K562 (cell line): Measurements from ENCODE around the gene SLC26A2. TPM values are rescaled to one million over a fixed set of nuclear protein-coding genes. Genes with fewer than 3 reads are reported as not detected.

Source experiments
- ATAC-seq: fragments of 200-7000 bp; cut with Tn5 transposase; 3 replicates; pipeline ENCODE4 v1.9.1; 2020; ENCODE audit warnings: moderate library complexity
- BruUV-seq: library from RNA; stranded (reverse); fragments of 400-500 nt; replicated peaks from 2 replicates; lab custom pipeline; 2021; lab: Mats Ljungman, UMichigan
- CTCF ChIA-PET: fragments of 300-600 bp; formaldehyde crosslinking; extraction: SDS; loops from one replicate; lab custom pipeline; 2021; ENCODE audit warnings: low intra/inter-chr PET ratio; lab: Yijun Ruan, JAX
- POLR2A ChIA-PET: fragments of 300-600, 350-650 bp; sonication (Branson Sonifier 250); formaldehyde crosslinking; extraction: SDS; loops from one replicate; lab custom pipeline; 2021; ENCODE audit warnings: antibody characterized with exemption, inconsistent platforms; lab: Yijun Ruan, JAX
- DNase-seq, 4 experiments: peaks; one replicate each; pipeline versions ENCODE4 v3.0.0 to v3.0.0-alpha.2; 2011 to 2018; ENCODE audit warnings: low spot score in 3 of 4, mixed read lengths in 3 of 4; ENCODE audit errors: extremely low read depth in 1 of 4
- FAIRE-seq: peaks from 2 replicates; lab custom pipeline; 2011; peaks lifted over from hg19 to GRCh38; lab: Jason Lieb, UNC
- H2AFZ ChIP-seq: 2 replicates; pipeline ENCODE4 v1.6.0; 2011; ENCODE audit warnings: low read depth, low read length, control low read depth, inconsistent platforms
- H3K27ac ChIP-seq: fragments of 200-600 bp; 3 replicates; pipeline ENCODE4 v1.8.0; 2011; ENCODE audit warnings: low read depth, mild to moderate bottlenecking, control low read depth, inconsistent platforms, low read length, moderate library complexity, mixed read lengths; ENCODE audit errors: extremely low read depth
- H3K27me3 ChIP-seq, 2 experiments: fragments of 300-600 bp in 1 of 2; 2 replicates in 1 of 2; 3 replicates in 1 of 2; pipeline versions ENCODE4 v1.6.0 to v1.8.0; 2011; ENCODE audit warnings: inconsistent platforms in 2 of 2, low read length in 2 of 2, mild to moderate bottlenecking in 1 of 2, mixed read lengths in 1 of 2, moderate library complexity in 1 of 2; ENCODE audit not compliant: control insufficient read depth in 2 of 2, insufficient read depth in 2 of 2
- H3K36me3 ChIP-seq: fragments of 300-600 bp; 3 replicates; pipeline ENCODE4 v1.8.0; 2011; ENCODE audit warnings: mild to moderate bottlenecking, low read length, inconsistent platforms; ENCODE audit not compliant: control insufficient read depth, insufficient read depth
- H3K4me1 ChIP-seq, 2 experiments: fragments of 200-600 bp in 1 of 2; replicated peaks in 1 of 2; 2 replicates in 1 of 2; 3 replicates in 1 of 2; pipeline versions ENCODE4 v1.5.1 to v1.8.0; 2011; ENCODE audit warnings: inconsistent platforms in 2 of 2, low read length in 2 of 2, mild to moderate bottlenecking in 1 of 2, mixed read lengths in 1 of 2, moderate library complexity in 1 of 2; ENCODE audit not compliant: control insufficient read depth in 2 of 2, insufficient read depth in 2 of 2
- H3K4me2 ChIP-seq: 2 replicates; pipeline ENCODE4 v1.6.1; 2011; ENCODE audit warnings: low read length, control low read depth, inconsistent platforms, mixed read lengths; ENCODE audit not compliant: insufficient read depth
- H3K4me3 ChIP-seq: fragments of 200-600 bp; sonication (generic), shearing (Covaris generic); 2 replicates; pipeline ENCODE4 v1.5.1; 2016; ENCODE audit warnings: control low read depth, inconsistent platforms
- H3K79me2 ChIP-seq: fragments of 200-600 bp; 3 replicates; pipeline ENCODE4 v1.8.0; 2011; ENCODE audit warnings: low read length, inconsistent platforms; ENCODE audit not compliant: control insufficient read depth, insufficient read depth
- H3K9ac ChIP-seq, 2 experiments: 2 replicates each; pipeline versions ENCODE4 v1.6.0 to v1.6.1; 2011; ENCODE audit warnings: low read depth in 2 of 2, low read length in 2 of 2, control low read depth in 1 of 2, inconsistent platforms in 1 of 2, mild to moderate bottlenecking in 1 of 2, mixed read lengths in 1 of 2; ENCODE audit not compliant: insufficient read depth in 1 of 2
- H3K9me1 ChIP-seq: one replicate; pipeline ENCODE4 v1.6.0; 2011; ENCODE audit warnings: inconsistent platforms, mild to moderate bottlenecking, low read length, moderate library complexity; ENCODE audit not compliant: control insufficient read depth, insufficient read depth
- H3K9me3 ChIP-seq: replicated peaks from 2 replicates; pipeline ENCODE4 v1.5.1; 2011; ENCODE audit warnings: low read depth, low read length, inconsistent platforms; ENCODE audit not compliant: control insufficient read depth, insufficient read depth
- H4K20me1 ChIP-seq: replicated peaks from 2 replicates; pipeline ENCODE4 v1.6.1; 2011; ENCODE audit warnings: low read length, inconsistent platforms, mixed read lengths; ENCODE audit not compliant: control insufficient read depth, insufficient read depth
- DNMT1 ChIP-seq: fragments of 450-650 bp; IDR thresholded peaks from 2 replicates; pipeline ENCODE4 v1.6.1; 2016; ENCODE audit warnings: antibody characterized with exemption, mild to moderate bottlenecking
- PHF21A ChIP-seq: fragments of 450-650 bp; IDR thresholded peaks from 2 replicates; pipeline ENCODE4 v1.6.1; 2017; ENCODE audit warnings: low read depth, borderline replicate concordance
- POLR2H ChIP-seq: IDR thresholded peaks from 2 replicates; pipeline ENCODE4 v1.6.1; 2016; ENCODE audit warnings: missing genetic modification characterization, low read depth, mild to moderate bottlenecking, control low read depth, missing compliant biosample characterization, moderate library complexity
- STAT6 ChIP-seq: sonication (generic); formaldehyde crosslinking; IDR thresholded peaks from 2 replicates; pipeline ENCODE4 v1.8.1; 2023; ENCODE audit warnings: mild to moderate bottlenecking, missing genetic modification reagents
- WGBS: fragments of 100-300 bp; shearing (Covaris generic); methylation state at CpG from one replicate; pipeline ENCODE4 v1.1.6; 2016; ENCODE audit warnings: low coverage, mixed read lengths; ENCODE audit not compliant: insufficient coverage; ENCODE audit errors: missing lambda C conversion rate; 5-methylcytosine and 5-hydroxymethylcytosine counted together
- in situ Hi-C: fragments of 300-500 bp; cut with MboI; formaldehyde crosslinking; loops from 4 replicates; pipeline ENCODE4 v1.15.0; 2018; ENCODE audit warnings: inconsistent platforms, mixed read lengths
- intact Hi-C: fragments of 100-400 bp; cut with micrococcal nuclease; formaldehyde crosslinking; loops from 2 replicates; pipeline ENCODE4 v1.14.2; 2022
- polyA plus RNA-seq, 8 experiments: library from polyadenylated mRNA; depleted of rRNA in 4 of 8; stranded (reverse) in 5 of 8; unstranded in 3 of 8; fragments of >200 nt; fragmentation: Nextera tagmentation in 2 of 8; fragmentation: Illumina TruSeq in 1 of 8; extraction: Ambion mirVana in 2 of 8; extraction: Trizol in 1 of 8; gene quantifications; 2 replicates each; pipeline versions ENCODE4 v1.2.1 to v1.2.3, GENCODE V29; 2011 to 2014; ENCODE audit warnings: inconsistent platforms in 1 of 8, missing spikeins in 1 of 8
- total RNA-seq, 7 experiments: library from RNA; depleted of rRNA in 6 of 7; stranded (reverse); fragments of >200 nt in 6 of 7; fragmentation: Illumina TruSeq in 2 of 7; extraction: Trizol in 2 of 7; gene quantifications; 2 replicates each; pipeline versions ENCODE4 v1.2.1 to v1.2.3, GENCODE V29; 2011 to 2021; ENCODE audit warnings: low replicate concordance in 1 of 7

Gene SLC26A2
- total and polyA plus RNA-seq, 9 of the 15 experiments (the other 6 are each of a cell fraction or from before 2014, with no cell fraction given) = 1.1 to 6.3 (median 3.6) TPM

- Histone ChIP-seq H3K4me3 (no peak within 1 kb of the TSS), H3K79me2 (no peaks in the 10 kb centered on the region), H3K4me1 (peaks cover 25 to 31% of the 10 kb centered on the region in 2 experiments), H3K27me3 (no peaks in the 10 kb centered on the region), H3K9ac (peak within 1 kb of the TSS in 1 of 2 experiments; percentile 31; a peak in 1 of 4 replicates), H2AFZ (peak within 1 kb of the TSS; percentile 71), H4K20me1 (no peaks in the 10 kb centered on the region), H3K9me1 (no peaks in the 10 kb centered on the region), H3K27ac (0 out of 3 replicates have a peak within 1 kb of the TSS, but pooled peaks have one; percentile 22), H3K9me3 (no peaks in the 10 kb centered on the region), H3K4me2 (no peak within 1 kb of the TSS), H3K36me3 (no peaks in the 10 kb centered on the region)
- intact Hi-C loops (no loop called here), in situ Hi-C loops (no loop called here)
- no TSS peak for BruUV-seq
- ChIA-PET POLR2A (no interaction called here), CTCF (no interaction called here)
- 91% methylated on average over 2 of the region's 2 CpGs for WGBS
- DNase-seq (no peak), FAIRE-seq (no peak), ATAC-seq (no peak)
- TF ChIP-seq POLR2H (tag) = no peak
Measured at GRCh38 chr5:149944666-149945065, 15.9 kb upstream of the SLC26A2 start, which contains the start of gene PDE6A. PDE6A (minus strand) TSS chr5:149944793; CDS start chr5:149944673, 120 bp downstream.

- in situ Hi-C loops (no loop called here), intact Hi-C loops (no loop called here)
- no peak overlapping the region for H3K4me2 ChIP-seq
- no peak overlapping the region for H3K9ac ChIP-seq
- POLR2A ChIA-PET = interaction anchor here (1.0 to 1.4 kb wide), 2 partner anchors 13 to 22 kb away, joined by 3 to 8 read pairs; partner anchors contain the start of gene SLC26A2
- no peaks in the 10 kb centered on the region for H3K27me3 ChIP-seq
- H2AFZ ChIP-seq = no peak overlapping the region
- no TSS peak for BruUV-seq
- 68% methylated on average over 3 of the region's 3 CpGs for WGBS
- DNase-seq = no peak
- H3K79me2 ChIP-seq = no peaks in the 10 kb centered on the region
- no peak for ATAC-seq
- H3K9me3 ChIP-seq = no peaks in the 10 kb centered on the region
- no peak for FAIRE-seq
- H3K36me3 ChIP-seq = no peaks in the 10 kb centered on the region
- H3K9me1 ChIP-seq = no peaks in the 10 kb centered on the region
- no peak overlapping the region for H3K4me3 ChIP-seq
- CTCF ChIA-PET = no interaction called here
- no peak overlapping the region for H3K27ac ChIP-seq
- no peaks in the 10 kb centered on the region for H4K20me1 ChIP-seq
- H3K4me1 ChIP-seq = peaks cover 15 to 20% of the 10 kb centered on the region in 2 experiments; a peak in 4 of 5 replicates
- TF ChIP-seq DNMT1 (no peak), PHF21A (no peak), STAT6 (CRISPR knock-in tag) (no peak)
Measured at GRCh38 chr5:149946118-149946517, 14.4 kb upstream of the SLC26A2 start.
